Peyer's patch (tissue), 4 donors: Measurements from ENCODE around the gene FGF9.

Experiments used
- CTCF ChIP-seq, 6 experiments: fragments of 450-650 bp in 4 of 6; fragments of 200-600 bp in 2 of 6; sonication (generic) in 1 of 6; IDR thresholded peaks; one replicate each; pipeline ENCODE4 v1.5.1; 2017 to 2019; ENCODE audit warnings: antibody characterized with exemption in 6 of 6, mild to moderate bottlenecking in 3 of 6, moderate library complexity in 1 of 6
- POLR2A ChIP-seq, 2 donors: fragments of 450-650 bp; IDR thresholded peaks; one replicate each; pipeline ENCODE4 v1.5.1; 2017; ENCODE audit warnings: antibody characterized with exemption in 2 of 2, mild to moderate bottlenecking in 2 of 2, moderate library complexity in 2 of 2

GRCh38 chr13:21686751-21687391, 16.0 kb downstream of the FGF9 start:
- TF ChIP-seq CTCF (IDR thresholded peaks at IDR 0.05) (no peak), POLR2A (IDR thresholded peaks at IDR 0.05) (no peak)
